ENCODE data around the gene SPTLC3.
"Not testable (repeated sequence)": the region's sequence is repeated elsewhere in the genome, so short reads cannot be mapped to it uniquely, and the experiment has no call there.

Gene SPTLC3

GRCh38 chr20:12975833-12976608, 32.8 kb upstream of the SPTLC3 start:
- Histone ChIP-seq H3K9me3 (ENCODE audit: control insufficient read depth, low read length) (no peaks in the 10 kb centered on the region), H3K4me1 (ENCODE audit: control insufficient read depth, insufficient read depth, low read length) (no peaks in the 10 kb centered on the region), H3K27me3 (replicated peaks; ENCODE audit: control insufficient read depth, insufficient read depth, low read length) (no peaks in the 10 kb centered on the region), H3K4me3 (ENCODE audit: low read length) (no peak overlapping the region), H3K9ac (ENCODE audit: low read length) (no peak overlapping the region), H3K36me3 (ENCODE audit: control insufficient read depth, insufficient read depth, low read length, severe bottlenecking) (no peaks in the 10 kb centered on the region)
- no peak for DNase-seq (ENCODE audit: low read depth)

GRCh38 chr20:12976720-12977309, 32.0 kb upstream of the SPTLC3 start:
- H3K27me3 ChIP-seq (replicated peaks; ENCODE audit: control insufficient read depth, insufficient read depth, low read length) = no peaks in the 10 kb centered on the region
- H3K36me3 ChIP-seq (ENCODE audit: control insufficient read depth, insufficient read depth, low read length, severe bottlenecking) = no peaks in the 10 kb centered on the region
- no peaks in the 10 kb centered on the region for H3K4me1 ChIP-seq (ENCODE audit: control insufficient read depth, insufficient read depth, low read length)
- no peak for DNase-seq (ENCODE audit: low read depth)
- no peak overlapping the region for H3K9ac ChIP-seq (ENCODE audit: low read length)
- H3K4me3 ChIP-seq (ENCODE audit: low read length) = no peak overlapping the region
- no peaks in the 10 kb centered on the region for H3K9me3 ChIP-seq (ENCODE audit: control insufficient read depth, low read length)

- Histone ChIP-seq H3K27me3 (replicated peaks; ENCODE audit: control insufficient read depth, insufficient read depth, low read length) (no peaks in the 10 kb centered on the region), H3K9ac (ENCODE audit: low read length) (no peak overlapping the region), H3K4me3 (ENCODE audit: low read length) (no peak overlapping the region), H3K9me3 (ENCODE audit: control insufficient read depth, low read length) (no peaks in the 10 kb centered on the region), H3K36me3 (ENCODE audit: control insufficient read depth, insufficient read depth, low read length, severe bottlenecking) (no peaks in the 10 kb centered on the region), H3K4me1 (ENCODE audit: control insufficient read depth, insufficient read depth, low read length) (no peaks in the 10 kb centered on the region)
- DNase-seq (ENCODE audit: low read depth) = no peak
Measured at GRCh38 chr20:12977328-12978125, 31.2 kb upstream of the SPTLC3 start.

DNA sequence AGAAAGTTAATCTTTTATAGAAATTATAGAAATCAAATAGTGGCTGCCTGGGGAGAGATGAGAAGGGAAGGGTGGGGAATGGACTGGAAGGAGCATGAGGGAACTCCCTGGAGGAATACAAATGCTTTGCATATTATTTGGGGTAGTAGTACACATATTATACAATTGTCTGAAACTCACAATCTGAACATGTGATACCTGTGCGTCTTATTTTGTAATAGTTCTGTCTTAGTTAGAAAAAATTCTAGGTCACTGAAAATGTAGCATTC, 30.7 kb upstream of the SPTLC3 start:
- no peak overlapping the region for H3K9ac ChIP-seq (ENCODE audit: low read length)
- no peaks in the 10 kb centered on the region for H3K9me3 ChIP-seq (ENCODE audit: control insufficient read depth, low read length)
- no peak for DNase-seq (ENCODE audit: low read depth)
- no peaks in the 10 kb centered on the region for H3K36me3 ChIP-seq (ENCODE audit: control insufficient read depth, insufficient read depth, low read length, severe bottlenecking)
- H3K4me3 ChIP-seq (ENCODE audit: low read length) = no peak overlapping the region
- H3K27me3 ChIP-seq (replicated peaks; ENCODE audit: control insufficient read depth, insufficient read depth, low read length) = no peaks in the 10 kb centered on the region
- no peaks in the 10 kb centered on the region for H3K4me1 ChIP-seq (ENCODE audit: control insufficient read depth, insufficient read depth, low read length)

DNA sequence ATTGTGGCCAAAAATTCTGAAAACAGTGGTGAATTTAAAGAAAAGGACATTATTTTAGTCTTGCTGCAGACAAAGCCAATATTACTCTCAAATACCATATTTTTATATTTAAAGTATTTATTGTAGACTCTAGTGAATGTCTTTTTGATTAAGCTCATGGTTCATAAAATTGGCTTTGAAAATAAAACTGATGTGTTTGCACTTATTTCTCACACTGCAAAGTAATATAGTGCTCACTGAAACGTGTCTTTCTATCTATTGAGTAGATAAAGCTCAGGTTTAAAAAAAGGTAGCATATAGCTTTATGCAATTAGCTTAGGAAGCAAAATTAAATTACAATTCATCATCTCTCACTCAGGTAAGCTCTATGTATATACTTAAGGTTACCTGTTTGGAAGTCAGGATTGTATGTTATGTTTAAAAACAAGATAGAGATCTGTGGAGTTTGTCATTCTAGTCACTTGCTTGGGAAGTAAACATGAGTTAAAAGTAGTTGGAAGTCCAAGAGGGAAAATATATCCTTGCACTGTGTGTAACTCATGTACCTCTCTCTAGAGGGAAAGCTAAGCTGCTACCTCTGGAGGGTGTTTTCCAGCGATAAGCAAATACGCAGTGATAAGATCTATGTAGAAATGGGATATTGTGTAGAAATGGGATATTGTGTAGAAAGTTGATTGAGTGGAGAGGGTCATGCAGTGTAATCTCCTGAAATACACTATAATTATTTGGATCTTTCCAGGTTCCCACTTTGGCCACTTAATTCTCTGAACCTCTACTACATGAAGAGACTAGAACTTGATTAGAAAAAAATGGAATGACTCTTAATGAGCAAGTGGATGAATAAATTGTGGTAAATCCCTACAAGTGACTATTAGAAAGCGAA, 29.9 kb upstream of the SPTLC3 start:
- H3K36me3 ChIP-seq (ENCODE audit: control insufficient read depth, insufficient read depth, low read length, severe bottlenecking) = no peaks in the 10 kb centered on the region
- H3K27me3 ChIP-seq (replicated peaks; ENCODE audit: control insufficient read depth, insufficient read depth, low read length) = no peaks in the 10 kb centered on the region
- DNase-seq (ENCODE audit: low read depth) = no peak
- H3K4me1 ChIP-seq (ENCODE audit: control insufficient read depth, insufficient read depth, low read length) = no peaks in the 10 kb centered on the region
- H3K9me3 ChIP-seq (ENCODE audit: control insufficient read depth, low read length) = no peaks in the 10 kb centered on the region
- H3K4me3 ChIP-seq (ENCODE audit: low read length) = no peak overlapping the region
- H3K9ac ChIP-seq (ENCODE audit: low read length) = no peak overlapping the region

DNA sequence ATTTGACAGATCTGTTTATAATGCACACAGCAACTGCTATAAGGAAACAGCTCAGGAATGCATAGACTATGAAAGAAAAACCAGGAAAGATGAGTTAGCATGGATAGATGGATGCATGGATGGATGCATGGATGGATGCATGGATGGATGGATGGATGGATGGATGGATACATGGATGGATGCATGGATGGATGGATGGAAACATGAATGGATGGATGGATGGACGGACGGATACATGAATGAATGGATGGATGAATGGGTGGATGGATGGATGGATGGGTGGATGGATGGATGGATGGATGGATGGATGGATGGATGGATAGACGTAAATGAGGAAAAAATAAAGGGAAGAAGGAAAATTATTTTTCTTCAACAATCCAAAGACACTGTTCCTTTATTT, 29.1 kb upstream of the SPTLC3 start:
- H3K9me3 ChIP-seq (ENCODE audit: control insufficient read depth, low read length) = not testable (repeated sequence)

GRCh38 chr20:12982098-12982497, 26.7 kb upstream of the SPTLC3 start:
- Histone ChIP-seq H3K27me3 (replicated peaks; ENCODE audit: control insufficient read depth, insufficient read depth, low read length) (no peaks in the 10 kb centered on the region), H3K36me3 (ENCODE audit: control insufficient read depth, insufficient read depth, low read length, severe bottlenecking) (no peaks in the 10 kb centered on the region), H3K4me3 (ENCODE audit: low read length) (no peak overlapping the region), H3K9me3 (ENCODE audit: control insufficient read depth, low read length) (no peaks in the 10 kb centered on the region), H3K9ac (ENCODE audit: low read length) (no peak overlapping the region), H3K4me1 (ENCODE audit: control insufficient read depth, insufficient read depth, low read length) (no peaks in the 10 kb centered on the region)
- DNase-seq (ENCODE audit: low read depth) = no peak

More for the DNA sequence above, 29.1 kb upstream of the SPTLC3 start:
- H3K27me3 ChIP-seq (replicated peaks; ENCODE audit: control insufficient read depth, insufficient read depth, low read length); H3K4me3 ChIP-seq (ENCODE audit: low read length); H3K36me3 ChIP-seq (ENCODE audit: control insufficient read depth, insufficient read depth, low read length, severe bottlenecking); H3K9ac ChIP-seq (ENCODE audit: low read length); H3K4me1 ChIP-seq (ENCODE audit: control insufficient read depth, insufficient read depth, low read length); DNase-seq (ENCODE audit: low read depth): not testable (repeated sequence)

- Histone ChIP-seq H3K9ac (ENCODE audit: low read length) (no peak overlapping the region), H3K36me3 (ENCODE audit: control insufficient read depth, insufficient read depth, low read length, severe bottlenecking) (no peaks in the 10 kb centered on the region), H3K27me3 (replicated peaks; ENCODE audit: control insufficient read depth, insufficient read depth, low read length) (no peaks in the 10 kb centered on the region), H3K9me3 (ENCODE audit: control insufficient read depth, low read length) (no peaks in the 10 kb centered on the region), H3K4me1 (ENCODE audit: control insufficient read depth, insufficient read depth, low read length) (no peaks in the 10 kb centered on the region), H3K4me3 (ENCODE audit: low read length) (no peak overlapping the region)
- DNase-seq (ENCODE audit: low read depth) = no peak
Measured at GRCh38 chr20:12984069-12984765, 24.6 kb upstream of the SPTLC3 start.

DNA sequence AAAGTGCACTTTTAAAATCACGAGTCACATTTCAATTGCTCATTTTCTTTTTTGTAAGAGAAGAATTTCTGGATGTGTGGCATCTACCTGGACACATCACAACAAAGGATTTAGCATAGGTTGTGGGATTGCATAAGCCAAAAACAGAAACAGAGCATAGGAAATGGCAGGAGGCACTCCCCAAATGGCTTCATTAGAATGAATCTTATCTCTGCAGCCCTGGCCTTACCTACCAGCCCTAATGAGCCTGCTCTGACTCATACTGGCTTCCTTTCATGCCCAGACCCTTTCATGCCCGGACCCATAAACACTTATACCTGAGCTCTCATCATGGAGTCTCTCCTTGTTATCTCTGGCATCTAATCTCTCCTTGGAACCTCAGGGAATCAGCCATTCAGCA, 23.9 kb upstream of the SPTLC3 start:
- no peak for DNase-seq (ENCODE audit: low read depth)
- Histone ChIP-seq H3K9me3 (ENCODE audit: control insufficient read depth, low read length) (no peaks in the 10 kb centered on the region), H3K36me3 (ENCODE audit: control insufficient read depth, insufficient read depth, low read length, severe bottlenecking) (no peaks in the 10 kb centered on the region), H3K9ac (ENCODE audit: low read length) (no peak overlapping the region), H3K27me3 (replicated peaks; ENCODE audit: control insufficient read depth, insufficient read depth, low read length) (no peaks in the 10 kb centered on the region), H3K4me1 (ENCODE audit: control insufficient read depth, insufficient read depth, low read length) (no peaks in the 10 kb centered on the region), H3K4me3 (ENCODE audit: low read length) (no peak overlapping the region)

- Histone ChIP-seq H3K9ac (ENCODE audit: low read length) (no peak overlapping the region), H3K36me3 (ENCODE audit: control insufficient read depth, insufficient read depth, low read length, severe bottlenecking) (no peaks in the 10 kb centered on the region), H3K9me3 (ENCODE audit: control insufficient read depth, low read length) (no peaks in the 10 kb centered on the region), H3K4me1 (ENCODE audit: control insufficient read depth, insufficient read depth, low read length) (no peaks in the 10 kb centered on the region), H3K27me3 (replicated peaks; ENCODE audit: control insufficient read depth, insufficient read depth, low read length) (no peaks in the 10 kb centered on the region), H3K4me3 (ENCODE audit: low read length) (no peak overlapping the region)
- no peak for DNase-seq (ENCODE audit: low read depth)
Measured at GRCh38 chr20:12987261-12987660, 21.5 kb upstream of the SPTLC3 start.

All from adipocyte (in vitro differentiated cells).